ENCODE measurements around the gene GPR158.
"Not testable (repeated sequence)": the region's sequence is repeated elsewhere in the genome, so short reads cannot be mapped to it uniquely, and the experiment has no call there.

GPR158 gene

DNA sequence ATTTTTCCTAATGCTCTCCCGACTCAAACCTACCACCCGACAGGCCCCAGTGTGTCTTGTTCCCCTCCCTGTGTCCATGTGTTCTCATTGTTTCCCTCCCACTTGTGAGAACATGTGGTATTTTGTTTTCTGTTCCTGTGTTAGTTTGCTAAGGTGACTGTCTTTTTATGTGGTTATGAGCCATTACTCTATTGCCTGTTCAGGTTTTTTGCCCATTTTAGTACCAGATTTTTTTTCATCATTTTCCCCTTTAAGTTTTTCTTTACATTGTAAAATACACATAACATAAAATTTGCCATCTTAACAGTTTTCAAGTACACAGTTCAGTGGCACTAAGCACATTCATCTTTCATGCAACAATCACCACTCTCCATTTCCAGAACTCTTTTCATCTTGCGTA lies 133.5 kb downstream of the GPR158 start:
- H3K4me3 ChIP-seq (ENCODE audit: low read length), result no peak overlapping the region
- DNase-seq (ENCODE audit: low read depth), result no peak
- TF ChIP-seq, protein P1, sequence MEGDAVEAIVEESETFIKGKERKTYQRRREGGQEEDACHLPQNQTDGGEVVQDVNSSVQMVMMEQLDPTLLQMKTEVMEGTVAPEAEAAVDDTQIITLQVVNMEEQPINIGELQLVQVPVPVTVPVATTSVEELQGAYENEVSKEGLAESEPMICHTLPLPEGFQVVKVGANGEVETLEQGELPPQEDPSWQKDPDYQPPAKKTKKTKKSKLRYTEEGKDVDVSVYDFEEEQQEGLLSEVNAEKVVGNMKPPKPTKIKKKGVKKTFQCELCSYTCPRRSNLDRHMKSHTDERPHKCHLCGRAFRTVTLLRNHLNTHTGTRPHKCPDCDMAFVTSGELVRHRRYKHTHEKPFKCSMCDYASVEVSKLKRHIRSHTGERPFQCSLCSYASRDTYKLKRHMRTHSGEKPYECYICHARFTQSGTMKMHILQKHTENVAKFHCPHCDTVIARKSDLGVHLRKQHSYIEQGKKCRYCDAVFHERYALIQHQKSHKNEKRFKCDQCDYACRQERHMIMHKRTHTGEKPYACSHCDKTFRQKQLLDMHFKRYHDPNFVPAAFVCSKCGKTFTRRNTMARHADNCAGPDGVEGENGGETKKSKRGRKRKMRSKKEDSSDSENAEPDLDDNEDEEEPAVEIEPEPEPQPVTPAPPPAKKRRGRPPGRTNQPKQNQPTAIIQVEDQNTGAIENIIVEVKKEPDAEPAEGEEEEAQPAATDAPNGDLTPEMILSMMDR (IDR thresholded peaks at IDR 0.05; ENCODE audit: insufficient read depth, low read depth, low read length, missing control alignments), result no peak

DNA sequence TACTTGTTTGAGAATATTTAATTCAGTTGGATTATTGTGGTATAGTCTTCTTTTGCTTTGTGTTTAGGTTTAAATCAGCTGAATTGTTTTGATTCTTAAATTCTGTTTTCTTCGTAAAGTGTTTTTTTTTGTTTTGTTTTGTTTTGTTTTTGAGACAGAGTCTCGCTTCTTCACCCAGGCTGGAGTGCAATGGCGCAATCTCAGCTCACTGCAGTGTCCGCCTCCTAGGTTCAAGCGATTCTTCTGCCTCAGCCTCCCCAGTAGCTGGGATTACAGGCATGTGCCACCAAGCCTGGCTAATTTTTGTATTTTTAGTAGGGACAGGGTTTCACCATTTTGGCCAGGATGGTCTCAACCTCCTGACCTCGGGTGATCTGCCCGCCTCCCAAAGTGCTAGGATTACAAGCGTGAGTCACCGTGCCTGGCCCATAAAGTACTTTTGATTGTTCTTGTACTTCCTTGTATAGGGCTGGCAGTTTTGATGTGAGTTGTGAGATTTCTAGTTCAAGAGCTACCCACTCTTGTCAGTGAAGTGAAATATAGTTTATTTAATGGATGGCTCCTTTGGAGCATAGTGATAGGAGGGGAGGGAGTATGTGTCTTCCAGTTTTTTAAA lies 142.9 kb downstream of the GPR158 start:
- DNase-seq (ENCODE audit: low read depth); H3K4me3 ChIP-seq (ENCODE audit: low read length): not testable (repeated sequence)

DNA sequence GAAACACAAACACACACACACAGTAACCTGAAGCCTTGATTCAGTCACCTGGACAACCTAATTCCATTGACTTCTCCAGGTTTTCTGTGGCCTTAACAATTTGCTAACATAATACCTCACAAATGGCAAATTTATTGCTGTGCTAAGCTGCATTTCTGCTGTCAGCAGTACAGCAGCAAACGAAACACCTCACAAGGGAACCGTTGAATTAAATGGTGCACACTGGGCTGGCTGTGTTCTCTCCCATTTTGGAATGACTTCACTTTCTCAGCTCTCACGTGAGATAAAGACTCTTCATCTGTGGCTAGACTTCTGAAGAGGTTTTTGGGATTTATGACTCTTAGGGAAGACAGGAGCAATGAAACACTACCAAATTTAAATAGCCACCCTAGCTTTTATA lies 152.5 kb downstream of the GPR158 start:
- H3K4me3 ChIP-seq (ENCODE audit: low read length), result no peak overlapping the region
- DNase-seq (ENCODE audit: low read depth), result no peak
- TF ChIP-seq, protein P1 (IDR thresholded peaks at IDR 0.05; ENCODE audit: insufficient read depth, low read depth, low read length, missing control alignments), result no peak

DNA sequence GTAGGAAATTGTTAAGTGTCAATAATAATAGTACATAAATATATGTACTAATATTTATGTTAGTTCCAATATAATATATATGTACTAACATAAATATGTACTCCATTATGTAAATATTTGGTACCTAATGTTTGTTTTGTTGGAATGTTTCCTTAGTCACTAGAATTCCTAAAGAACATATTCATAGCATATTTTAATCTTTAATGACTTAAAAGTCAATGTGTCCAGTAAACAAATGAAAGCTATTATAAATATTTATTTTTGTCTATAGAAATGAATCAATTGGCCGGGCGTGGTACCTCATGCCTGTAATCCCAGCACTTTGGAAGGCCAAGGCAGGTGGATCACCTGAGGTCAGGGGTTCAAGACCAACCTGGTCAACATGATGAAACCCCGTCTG lies 153.6 kb downstream of the GPR158 start:
- no peak for DNase-seq (ENCODE audit: low read depth)
- TF ChIP-seq, protein P1 (IDR thresholded peaks at IDR 0.05; ENCODE audit: insufficient read depth, low read depth, low read length, missing control alignments), result no peak
- no peak overlapping the region for H3K4me3 ChIP-seq (ENCODE audit: low read length)

DNA sequence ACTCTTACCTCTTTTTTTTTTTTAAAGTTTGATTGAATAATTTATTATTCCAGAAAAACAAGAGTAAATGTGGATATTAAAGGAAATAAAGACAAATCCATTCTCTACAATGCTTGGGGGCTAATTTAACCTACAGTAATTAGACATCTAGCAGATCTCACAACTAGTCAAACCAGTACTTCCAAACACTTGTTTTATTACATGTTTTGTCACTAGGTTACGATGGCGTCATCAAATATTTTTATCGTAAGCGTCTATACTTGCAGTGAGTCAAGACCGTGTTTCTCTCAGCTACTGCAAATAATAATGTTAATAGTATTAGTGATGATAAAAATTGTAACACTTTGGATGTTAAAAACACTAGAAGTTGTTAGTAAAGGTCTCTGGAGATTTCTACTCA lies 154.8 kb downstream of the GPR158 start:
- H3K4me3 ChIP-seq (ENCODE audit: low read length); DNase-seq (ENCODE audit: low read depth): not testable (repeated sequence)

DNA sequence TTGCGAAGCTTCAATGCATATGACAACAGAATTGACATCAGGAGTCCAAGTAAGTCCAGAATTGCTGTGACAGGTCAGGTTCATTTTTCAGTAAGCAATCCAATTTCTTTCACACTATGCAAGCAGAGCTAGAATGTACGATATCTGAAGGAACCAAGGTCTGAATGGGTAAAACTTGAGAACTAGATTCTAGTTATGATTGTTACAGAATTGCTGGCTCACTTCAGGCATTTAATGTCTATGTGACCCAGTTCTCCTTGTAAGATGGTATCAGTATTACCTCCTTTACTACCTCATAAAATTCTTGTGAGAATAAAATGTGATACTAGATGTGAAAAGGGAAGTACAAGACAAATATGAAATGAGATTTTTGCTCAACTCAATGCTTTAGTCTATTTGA lies 159.6 kb downstream of the GPR158 start:
- TF ChIP-seq, protein P1 (IDR thresholded peaks at IDR 0.05; ENCODE audit: insufficient read depth, low read depth, low read length, missing control alignments), result no peak
- H3K4me3 ChIP-seq (ENCODE audit: low read length), result no peak overlapping the region
- DNase-seq (ENCODE audit: low read depth), result no peak

DNA sequence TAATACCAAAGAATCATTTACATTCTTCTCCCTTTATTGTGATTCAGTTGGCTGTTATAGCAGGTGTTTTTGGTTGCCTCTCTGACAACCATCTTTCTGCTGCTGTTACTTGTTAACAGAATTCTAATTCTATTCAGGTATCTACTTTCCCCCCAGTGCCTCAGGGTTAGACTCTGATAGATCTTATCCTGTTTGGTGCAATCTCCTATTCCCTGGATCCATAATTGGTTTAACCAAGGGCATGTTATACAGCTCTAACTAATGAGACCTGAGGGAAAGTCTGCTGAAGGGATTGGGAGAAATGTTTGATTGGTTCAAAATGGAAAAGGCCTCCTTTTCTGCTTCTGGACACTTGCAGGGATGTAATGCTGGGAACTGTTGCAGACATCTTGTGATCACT lies 161.5 kb downstream of the GPR158 start:
- DNase-seq (ENCODE audit: low read depth), result no peak
- TF ChIP-seq, protein P1 (IDR thresholded peaks at IDR 0.05; ENCODE audit: insufficient read depth, low read depth, low read length, missing control alignments), result no peak
- H3K4me3 ChIP-seq (ENCODE audit: low read length), result no peak overlapping the region

DNA sequence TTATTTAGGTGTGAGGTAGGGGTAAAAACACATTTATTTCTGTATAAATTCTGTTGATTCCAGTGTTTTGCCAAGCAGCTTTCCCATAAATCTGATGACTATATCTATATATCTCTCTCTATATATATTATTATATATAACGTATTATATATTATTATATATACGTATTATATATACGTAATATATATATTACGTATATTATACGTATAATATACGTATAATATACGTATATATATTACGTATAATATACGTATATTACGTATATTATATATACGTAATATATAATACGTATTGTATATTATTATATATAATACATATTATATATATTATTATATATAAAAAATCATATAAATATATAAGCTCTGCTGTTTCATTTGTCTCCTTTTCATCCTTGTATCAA lies 163.5 kb downstream of the GPR158 start:
- no peak overlapping the region for H3K4me3 ChIP-seq (ENCODE audit: low read length)
- TF ChIP-seq, protein P1 (IDR thresholded peaks at IDR 0.05; ENCODE audit: insufficient read depth, low read depth, low read length, missing control alignments), result no peak

More for the DNA sequence above, 163.5 kb downstream of the GPR158 start:
- DNase-seq (ENCODE audit: low read depth), result no peak

Measured in epithelial cell of esophagus (primary cell).